CD4-positive, alpha-beta T cell treated with Interferon gamma for 1 hour (primary cell): ENCODE measurements around the gene ST13.
"Not testable (repeated sequence)": the region's sequence is repeated elsewhere in the genome, so short reads cannot be mapped to it uniquely, and the experiment has no call there.

ENCODE experiments used
- DNase-seq: peaks from one replicate; pipeline ENCODE4 v3.0.0-alpha.2; 2020

The ST13 gene

DNA sequence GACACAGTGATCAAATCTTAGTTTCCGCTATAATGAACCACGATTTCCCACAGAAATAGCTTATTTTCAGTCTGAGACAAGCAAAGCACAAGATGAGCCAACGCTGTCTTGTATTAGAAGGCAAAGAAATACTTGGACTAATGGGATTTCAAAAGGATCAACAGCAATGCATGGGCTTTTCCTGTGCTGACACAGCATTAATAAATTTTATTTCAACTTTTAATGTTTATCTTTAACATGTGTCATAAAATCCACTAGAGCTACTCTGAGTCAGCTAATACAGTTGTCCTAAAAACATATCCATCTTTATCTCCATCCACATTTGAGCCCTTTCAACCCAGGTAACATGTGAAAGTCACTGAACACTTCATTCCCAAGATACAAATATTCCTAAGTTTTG, 21.8 kb downstream of the ST13 start:
- DNase-seq = no peak

DNA sequence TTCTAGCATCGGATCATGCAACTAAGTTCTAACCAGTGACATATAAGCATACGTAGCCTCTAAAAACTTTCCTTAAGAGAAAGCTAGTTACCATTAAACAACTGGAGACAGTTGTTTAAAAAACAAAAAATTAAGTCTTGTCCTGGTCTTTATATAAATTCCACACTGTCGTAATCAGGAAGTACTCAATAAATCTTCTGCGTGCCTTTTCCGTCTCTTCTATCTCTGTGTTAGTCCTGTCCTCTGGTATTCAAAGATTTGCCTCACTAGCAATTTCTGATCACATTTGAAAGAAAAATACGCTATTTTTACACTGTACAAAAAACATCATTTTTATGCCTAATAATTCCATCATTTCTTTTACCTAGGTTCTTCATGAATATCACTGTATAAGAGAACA, 27.3 kb downstream of the ST13 start:
- no peak for DNase-seq

DNA sequence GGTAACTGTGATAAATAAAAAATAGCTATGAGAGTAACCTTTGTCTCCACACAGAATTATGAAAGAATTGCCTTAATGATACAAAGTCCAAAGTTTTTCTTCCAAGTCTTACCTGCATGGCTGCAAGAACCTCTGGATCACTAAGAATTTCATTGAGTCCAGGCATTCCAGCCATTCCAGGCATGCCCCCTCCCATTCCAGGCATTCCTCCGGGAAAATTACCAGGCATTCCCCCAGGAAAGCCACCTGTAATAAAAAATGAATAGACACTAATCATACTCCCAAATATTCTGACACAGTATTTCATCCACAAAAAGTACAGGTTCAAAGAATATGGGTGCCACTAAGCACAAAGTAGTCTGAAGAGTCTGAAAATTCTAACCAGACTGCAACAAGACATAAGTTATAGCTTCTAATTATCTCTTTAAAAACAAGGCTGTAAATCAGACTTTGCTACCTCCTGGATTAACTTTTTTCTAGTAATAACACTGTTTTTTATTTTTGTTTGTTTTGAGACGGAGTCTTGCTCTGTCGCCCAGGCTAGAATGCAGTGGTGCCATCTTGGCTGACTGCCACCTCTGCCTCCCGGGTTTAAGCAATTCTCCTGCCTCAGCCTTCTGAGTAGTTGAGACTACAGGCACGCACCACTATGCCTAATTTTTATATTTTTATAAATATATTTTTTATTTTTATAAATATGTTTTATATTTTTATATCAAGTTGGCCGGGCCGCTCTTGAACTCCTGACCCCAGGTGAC, 29.3 kb downstream of the ST13 start:
- DNase-seq = no peak

DNA sequence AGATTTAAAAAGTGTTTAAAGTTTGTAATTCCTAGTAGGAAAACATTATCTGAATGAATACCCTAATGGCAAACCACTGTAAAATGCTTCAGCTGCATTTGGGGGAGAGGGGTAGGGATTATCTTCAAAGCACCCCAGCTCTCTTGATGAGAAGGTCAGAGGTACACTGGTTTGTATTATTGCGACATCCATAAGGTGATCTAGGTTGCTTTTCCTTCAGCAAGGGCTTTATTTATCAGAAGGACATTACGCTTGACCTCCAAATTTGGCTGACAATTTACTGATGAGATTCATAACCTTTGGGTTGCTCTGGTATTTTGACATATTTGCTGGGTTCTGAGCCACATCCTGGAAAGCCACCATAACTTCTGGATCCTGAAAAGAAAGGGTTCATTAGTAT, 30.1 kb downstream of the ST13 start:
- not testable (repeated sequence) for DNase-seq

DNA sequence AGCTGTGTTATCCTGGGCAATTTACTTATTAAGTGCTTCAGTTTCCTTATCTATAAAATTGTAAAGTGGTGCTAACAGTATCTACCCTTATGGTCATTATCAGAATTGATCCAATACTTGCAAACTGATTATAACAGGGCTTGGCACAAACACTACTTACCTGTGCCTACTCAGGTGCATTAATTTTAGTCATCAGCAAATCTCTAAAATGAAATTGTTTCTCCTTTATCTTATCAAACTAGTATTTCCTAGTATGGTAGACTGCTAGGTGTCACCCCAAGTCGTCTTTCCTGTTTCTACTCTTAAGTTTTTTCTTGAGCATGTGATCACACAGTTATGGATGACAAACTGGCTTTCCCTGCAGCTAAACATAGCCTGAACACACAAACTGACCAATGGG, 33.0 kb downstream of the ST13 start:
- no peak for DNase-seq

DNA sequence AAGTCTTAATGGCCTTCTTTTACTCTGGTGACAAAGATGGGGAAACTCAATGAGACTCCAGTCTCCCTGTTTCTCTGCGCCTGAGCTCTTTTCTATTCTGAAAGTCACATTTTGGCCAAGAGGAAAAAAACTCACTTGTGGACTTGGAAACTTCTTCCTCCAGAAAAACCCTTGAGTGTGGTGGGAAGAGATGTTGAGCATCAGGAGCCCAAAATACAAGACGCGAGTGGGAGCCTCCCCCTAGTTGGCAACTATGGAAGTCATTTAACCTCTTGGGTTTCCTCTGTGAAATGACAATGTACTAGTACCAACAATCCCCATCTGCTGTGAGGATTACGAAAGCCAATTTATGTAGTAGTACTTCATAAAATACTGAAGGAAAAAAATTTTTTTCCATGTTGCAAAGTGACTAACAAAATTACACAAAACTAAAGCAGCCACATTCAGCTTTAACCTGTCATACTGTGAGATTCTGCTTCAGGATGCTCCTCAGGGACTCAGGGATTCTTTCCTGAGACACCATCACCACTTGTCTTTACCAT, 36.8 kb downstream of the ST13 start:
- no peak for DNase-seq

DNA sequence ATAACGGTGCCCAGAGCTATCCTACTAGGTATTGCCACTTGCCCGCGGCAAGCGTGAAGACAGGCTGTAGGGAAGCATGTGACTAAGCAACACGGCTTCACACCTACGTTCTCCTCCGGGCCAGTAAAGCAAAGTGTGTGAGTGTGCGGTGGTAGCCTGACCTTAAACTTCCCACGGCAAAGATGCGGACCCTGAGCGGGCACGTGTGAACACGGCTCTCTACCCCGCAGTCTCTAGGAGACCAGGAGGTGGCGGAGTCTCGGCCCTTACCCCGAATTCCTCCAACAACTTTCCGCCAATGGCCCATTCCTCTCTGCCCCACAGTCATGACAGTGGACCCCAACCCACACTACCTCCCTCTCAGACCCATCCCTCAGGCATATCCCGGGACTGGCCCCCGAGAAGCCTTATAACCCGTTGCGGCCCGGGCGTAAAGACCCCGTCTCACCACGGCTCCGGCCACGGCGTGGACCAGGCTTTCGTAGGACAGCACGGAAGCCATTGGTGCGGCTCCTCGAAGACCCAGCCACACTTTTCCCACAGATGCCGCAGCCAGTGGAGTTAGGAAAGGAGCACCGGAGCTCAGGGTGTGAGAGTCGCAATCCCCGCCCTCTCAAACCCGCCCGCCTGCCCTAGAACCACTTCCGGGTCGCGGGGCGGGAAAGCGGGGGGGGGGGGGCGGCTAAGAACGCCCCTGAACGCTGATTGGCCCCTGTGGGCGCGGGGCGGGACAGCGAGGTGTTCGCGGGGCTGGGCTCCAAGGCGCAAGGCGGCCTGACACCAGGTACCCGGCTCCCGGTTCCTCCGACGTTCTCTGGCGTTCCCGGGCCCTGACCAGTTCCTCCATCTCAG, 37.5 kb downstream of the ST13 start, which contains the start of gene SLC25A17:
Gene SLC25A17 (minus strand): TSS at position 600 of the 852 bp plus-strand sequence. CDS start 98 bp downstream, at position 502.
- DNase-seq = peak; percentile 82

DNA sequence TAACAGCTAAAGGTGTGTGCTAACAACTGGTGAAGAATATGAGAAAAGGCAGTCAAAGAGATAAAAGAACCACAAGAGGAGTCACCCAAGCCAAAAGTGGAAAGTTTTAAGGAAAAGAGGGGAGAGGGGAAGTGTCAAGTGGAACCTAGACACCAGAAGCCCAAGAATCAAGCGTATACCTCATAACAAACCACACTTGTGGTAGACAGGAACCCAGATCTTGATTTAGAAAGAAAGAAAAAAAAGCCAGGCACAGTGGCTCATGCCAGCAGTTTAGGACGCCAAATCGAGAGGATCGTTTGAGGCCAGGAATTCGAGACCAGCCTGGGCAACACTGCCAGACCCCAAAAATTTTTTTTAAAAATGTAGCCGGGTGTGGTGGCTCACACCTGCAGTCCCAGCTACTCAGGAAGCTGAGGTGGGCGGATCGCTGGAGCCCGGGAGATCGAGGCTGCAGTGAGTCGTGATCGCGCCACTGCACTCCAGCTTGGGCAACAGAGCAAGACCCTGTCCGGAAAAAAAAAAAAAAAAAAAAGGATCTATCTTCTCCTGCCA, 38.2 kb downstream of the ST13 start:
- DNase-seq = peak; percentile 3

DNA sequence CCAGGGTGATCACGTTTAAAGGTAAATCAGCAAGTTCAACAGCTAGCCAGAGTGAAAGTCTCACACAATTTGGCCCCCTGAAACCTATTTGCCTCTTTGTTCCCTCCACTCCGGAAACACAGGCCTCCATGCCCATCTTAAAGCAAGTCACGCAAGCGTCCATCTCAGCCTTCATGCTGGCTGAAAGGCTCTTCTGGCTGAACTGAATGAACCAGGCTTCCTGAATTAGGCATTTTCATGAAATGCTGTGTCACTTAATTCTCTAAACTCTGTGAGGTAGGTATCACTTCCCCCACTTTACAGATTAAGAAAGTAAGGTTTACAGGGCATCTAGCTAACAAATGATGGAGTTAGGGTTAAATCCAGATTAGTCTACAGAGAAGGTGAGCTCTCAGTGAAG, 38.7 kb downstream of the ST13 start:
- DNase-seq = no peak

DNA sequence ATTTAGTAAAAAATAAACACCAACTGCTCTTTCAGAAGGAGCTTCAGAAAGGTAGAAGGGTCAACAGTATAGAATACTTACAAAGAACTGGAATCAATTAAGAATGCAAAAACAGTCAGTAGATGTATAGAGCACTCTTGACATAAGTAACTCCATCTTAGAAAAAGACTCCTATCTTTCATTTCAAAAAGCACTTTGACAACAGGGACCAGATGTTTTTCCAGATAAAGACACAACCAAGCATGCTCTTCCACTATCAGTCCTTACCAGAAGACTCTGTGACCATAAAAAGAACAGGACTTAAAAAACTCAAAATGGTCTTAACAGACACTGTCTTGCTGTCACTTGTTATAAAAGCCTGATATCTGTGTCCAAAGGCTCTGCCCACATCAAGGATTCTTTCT, 42.5 kb downstream of the ST13 start:
- no peak for DNase-seq

DNA sequence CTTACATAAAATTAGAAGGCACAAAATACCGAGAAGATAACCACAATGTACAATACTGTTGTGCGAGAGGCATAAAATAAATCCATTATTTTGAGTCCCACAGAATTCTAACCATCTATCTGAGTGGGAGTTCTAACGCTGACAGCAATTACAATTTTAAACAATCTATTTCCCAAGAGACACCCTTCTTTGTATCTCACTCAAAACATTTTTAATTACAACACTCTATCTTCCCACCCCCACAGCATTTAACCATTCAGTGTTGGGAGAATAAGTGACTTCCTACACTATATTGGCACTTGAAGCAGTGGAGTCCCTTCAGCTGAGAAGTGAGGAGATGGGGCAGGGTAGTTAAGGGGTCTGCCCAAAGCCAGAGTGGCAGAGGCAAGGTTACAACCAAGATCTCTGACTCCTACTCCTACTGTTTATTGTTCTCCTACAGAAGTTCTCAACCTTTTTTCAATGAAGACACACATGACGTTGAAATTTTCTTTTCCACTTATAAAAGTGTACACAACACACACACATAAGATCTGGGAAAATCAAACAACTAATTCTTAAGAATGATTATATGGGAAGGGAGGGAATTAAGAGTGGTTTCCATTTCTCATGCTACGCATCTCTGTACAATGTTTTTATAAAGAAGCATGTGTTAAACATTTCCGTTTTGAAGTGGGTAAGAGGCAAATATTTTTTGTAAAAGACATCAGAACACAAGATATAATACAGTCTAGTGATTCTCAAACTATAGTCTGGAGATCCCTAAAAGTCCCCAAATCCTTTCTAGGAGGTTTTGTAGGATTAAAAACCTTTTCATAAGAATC, 48.2 kb downstream of the ST13 start:
- DNase-seq = no peak

DNA sequence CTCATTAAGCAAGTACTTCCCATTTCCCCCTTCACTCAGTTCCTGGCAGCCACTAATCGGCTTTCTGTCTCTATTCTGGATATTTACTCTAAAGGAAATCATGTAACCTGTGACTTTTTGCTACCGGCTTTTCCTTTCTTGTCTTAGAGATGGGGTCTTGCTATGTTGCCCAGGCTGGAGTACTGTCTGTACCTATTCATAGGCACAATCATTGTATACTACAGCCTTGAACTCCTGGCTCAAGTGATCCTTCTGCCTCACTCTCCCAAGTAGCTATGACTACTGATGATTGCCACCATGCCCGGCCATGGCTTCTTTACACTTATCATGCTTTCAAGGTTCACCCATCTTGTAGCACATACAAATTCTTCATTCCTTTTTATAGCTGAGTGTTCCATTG, 49.7 kb downstream of the ST13 start:
- DNase-seq = no peak

DNA sequence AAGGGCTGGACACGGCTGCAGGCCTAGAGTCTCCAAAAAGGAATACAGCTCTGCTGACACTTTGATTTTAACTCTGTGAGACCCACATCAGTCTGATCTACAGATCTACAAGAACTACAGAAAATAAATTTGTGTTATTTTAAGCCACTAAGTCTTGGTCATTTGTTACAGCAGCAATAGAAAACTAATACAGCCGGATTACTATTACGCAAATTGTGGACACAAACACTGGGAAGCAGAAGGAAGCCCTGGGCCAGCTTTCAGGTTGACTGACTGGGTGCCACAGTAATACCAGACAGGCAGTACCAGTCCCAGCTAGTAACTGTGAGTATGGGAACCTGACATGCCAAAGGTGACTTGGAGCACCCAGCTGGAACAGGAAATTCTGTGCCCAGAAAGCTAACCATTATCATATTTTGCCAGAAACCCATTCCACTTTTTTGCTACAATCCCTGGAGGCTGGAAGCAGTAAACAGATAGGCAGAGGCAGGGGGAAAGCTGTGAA, 50.7 kb downstream of the ST13 start:
- DNase-seq = no peak

DNA sequence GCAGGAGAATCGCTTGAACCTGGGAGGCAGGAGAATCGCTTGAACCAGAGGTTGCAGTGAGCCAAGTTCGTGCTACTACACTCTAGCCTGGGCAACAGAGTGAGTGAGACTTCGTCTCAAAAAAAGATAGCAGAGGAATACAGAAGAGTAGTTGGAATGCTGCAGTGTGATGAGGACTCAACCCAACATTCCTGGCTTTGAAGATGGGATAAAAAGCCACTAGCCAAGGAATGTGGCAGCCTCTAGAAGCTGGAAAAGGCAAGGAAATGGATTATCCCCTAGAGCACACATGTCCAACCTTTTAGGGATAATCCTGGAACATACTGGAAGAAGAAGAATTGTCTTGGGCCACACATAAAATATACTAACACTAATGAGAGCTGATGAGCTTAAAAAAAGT, 51.2 kb downstream of the ST13 start:
- DNase-seq = no peak

DNA sequence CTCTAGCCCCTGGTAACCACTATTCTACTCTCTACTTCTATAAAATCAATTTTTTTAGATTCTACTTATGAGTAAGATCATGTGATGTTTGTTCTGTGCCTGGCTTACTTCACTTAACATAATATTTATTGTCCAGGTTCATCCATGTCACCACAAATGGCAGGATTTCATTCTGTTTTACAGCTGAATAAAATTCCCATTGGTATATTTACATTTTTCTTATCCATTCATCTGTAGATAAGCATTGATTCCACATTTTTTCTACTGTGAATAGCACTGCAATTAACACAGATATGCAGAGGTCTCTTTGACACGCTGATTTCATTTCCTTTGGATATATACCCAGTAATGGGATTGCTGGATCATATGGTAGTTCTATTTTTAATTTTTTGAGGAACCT, 53.1 kb downstream of the ST13 start:
- no peak for DNase-seq

DNA sequence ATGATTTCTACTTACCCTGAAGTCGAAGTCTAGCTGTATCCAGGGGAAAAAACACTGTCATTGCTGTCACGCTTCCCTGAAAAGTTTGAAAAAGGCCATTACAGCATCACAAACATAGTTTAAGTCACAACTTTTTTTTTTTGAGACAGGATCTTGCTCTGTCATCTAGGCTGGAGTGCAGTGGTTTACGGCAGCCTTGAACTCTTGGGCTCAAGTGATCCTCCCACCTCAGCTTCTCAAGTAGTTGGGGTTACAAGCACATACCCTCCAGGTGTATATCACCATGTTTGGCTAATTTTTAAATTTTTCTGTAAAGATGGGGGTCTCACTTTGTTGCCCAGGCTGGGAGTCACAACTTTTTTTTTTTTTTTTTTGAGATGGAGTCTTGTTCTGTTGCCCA, 57.4 kb downstream of the ST13 start:
- no peak for DNase-seq

DNA sequence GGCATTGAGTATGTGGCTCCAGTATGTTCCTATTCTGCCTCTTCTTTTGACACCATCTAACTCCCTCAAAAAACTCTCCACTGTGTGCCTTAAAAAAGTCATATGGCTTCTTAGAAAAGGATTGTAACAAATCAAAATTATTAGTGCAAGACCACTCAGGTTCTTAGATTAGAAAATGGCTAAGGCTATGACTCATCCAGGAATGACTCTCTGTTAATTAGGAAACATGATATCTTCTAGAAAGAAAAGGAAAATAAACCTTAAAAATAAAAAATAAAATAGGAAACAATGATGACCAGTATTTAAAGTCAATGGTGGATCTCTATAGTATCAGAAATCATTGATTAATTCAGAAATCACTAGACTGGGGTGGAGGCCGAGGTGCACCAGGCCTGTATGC, 59.0 kb downstream of the ST13 start:
- no peak for DNase-seq

DNA sequence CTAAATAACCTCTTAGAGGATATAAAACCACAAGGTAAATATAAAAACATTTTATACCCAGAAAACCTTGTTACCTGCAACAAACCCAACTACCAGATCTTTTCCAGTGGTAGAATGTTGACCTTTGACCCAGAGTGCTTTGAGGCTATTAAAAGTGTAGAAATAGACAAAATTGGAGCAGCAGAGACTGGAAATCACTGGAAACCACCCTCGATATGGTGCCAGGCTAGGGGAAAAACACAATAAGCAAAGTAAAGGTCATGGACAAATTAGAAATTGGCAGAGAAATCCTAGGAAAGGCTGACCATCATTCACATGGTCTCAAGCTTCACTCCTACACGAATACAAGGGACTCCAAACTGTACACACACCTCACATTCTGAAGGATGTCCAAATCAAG, 64.0 kb downstream of the ST13 start:
- no peak for DNase-seq

DNA sequence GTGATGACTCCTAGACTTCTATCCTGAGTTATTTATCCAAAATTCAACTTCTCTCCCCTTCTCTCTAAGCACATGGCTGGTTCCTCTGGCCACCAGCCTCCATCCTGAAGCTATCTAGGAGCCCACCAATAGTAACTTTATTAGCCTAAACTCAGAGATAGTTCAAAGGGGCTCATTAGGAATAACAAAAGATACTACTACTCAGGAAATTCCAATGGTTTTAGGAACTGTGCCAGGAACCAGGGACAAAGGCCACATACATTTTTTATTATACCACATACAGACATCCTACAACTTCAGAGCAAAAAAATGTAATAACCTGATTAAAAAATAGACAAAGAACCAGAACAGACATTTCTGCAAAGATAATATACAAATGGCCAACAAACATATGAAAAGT, 65.2 kb downstream of the ST13 start:
- DNase-seq = no peak

DNA sequence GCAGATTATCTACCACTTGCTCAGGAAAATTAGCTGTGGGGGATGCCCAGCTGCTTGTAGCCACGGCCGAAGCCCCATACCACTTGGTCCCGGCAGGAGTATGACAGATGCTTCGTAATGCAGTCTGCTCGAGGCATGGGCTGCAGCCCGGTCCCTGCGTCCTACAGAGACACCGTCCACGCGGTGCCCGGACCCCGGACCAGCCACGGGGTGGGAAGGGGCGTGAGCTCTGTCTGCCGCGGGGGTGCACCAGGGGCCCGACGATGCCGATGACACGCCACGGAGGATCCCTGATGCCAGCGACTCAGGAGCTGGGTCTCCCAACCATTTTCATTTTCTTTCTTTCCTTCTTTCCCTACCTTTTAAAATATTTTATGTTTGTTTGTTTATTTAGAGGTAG, 67.3 kb downstream of the ST13 start:
- no peak for DNase-seq

DNA sequence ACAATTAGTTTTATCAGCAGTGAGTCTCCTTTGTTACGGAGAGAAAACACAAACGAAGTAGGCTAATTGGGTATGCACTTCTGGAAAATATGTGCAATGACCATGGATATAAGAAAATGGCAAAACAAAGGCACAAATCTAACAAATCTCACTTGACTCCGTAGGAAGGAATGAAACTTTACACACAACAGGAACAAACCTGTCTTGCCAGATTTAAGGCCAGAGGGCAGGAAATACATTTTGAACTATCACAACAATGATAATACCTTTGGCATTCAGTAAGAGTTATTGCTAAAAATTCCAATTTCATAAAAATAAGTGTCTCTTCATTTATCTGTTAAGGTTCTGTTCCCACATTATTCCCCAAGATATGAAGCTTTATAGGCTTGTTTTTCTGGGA, 73.9 kb downstream of the ST13 start:
- DNase-seq = no peak

DNA sequence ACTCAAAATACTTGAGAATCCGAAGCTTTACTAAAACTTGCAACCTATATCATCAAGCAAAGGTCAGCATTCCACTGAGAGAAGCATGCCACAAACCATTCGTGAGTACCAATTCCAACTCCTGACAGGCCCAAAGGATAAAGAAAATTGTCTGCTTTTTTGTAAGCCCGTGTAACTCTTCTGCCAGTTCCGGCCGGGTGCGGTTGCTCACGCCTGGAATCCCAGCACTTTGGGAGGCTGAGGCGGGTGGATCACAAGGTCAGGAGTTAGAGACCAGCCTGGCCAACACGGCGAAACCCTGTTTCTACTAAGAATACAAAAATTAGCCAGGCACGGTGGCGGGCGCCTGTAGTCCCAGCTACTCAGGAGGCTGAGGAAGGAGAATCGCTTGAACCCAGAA, 74.7 kb downstream of the ST13 start:
- DNase-seq = not testable (repeated sequence)
